Measurements from ENCODE around the gene PKP4. TPM values are rescaled to one million over a fixed set of nuclear protein-coding genes. Genes with fewer than 3 reads are reported as not detected.

The PKP4 gene
- total and polyA plus RNA-seq, 9 of the 15 experiments (the other 6 are each of a cell fraction or from before 2014, with no cell fraction given) = 24.6 to 99.1 (median 74.0) TPM

DNA sequence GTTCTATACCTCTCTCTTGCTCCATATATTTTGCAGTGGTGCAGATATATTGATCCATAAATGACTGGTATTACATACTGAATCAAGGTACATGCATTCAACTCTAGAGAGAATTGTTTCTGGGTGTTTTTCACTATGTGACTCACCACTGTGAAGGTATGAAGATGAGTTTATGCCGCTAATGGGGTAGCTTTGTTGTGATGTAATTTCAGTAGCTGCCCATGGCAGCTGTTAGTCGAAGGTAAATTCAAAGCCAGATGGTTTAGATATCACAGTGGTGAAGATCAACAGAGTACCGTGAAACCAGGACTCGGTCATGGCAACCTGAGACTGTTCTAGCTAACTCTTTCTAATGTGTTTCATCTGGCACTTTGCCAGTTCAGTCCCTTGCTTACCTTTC is 50.4 kb downstream of the PKP4 start (continued):
- TF ChIP-seq SREBF2 (CRISPR knock-in tag; IDR thresholded peaks at IDR 0.05) = no peak
- no peak for TF ChIP-seq E2F5 (CRISPR knock-in tag; IDR thresholded peaks at IDR 0.05)

- Histone ChIP-seq H3K9ac (ENCODE audit: insufficient read depth in 1 of 2, low read depth in 2 of 2, low read length in 2 of 2) (no peak overlapping the region), H2AFZ (ENCODE audit: low read depth, low read length) (no peak overlapping the region), H3K36me3 (ENCODE audit: control insufficient read depth, insufficient read depth, low read length) (peaks cover 7% of the 10 kb centered on the region; the same call in 1 of the 3 replicates), H3K4me3 (no peak overlapping the region), H3K79me2 (ENCODE audit: control insufficient read depth, insufficient read depth, low read length) (peaks cover 91% of the 10 kb centered on the region), H3K4me1 (replicated peaks in 1 of 2; ENCODE audit: control insufficient read depth in 2 of 2, insufficient read depth in 2 of 2, low read length in 2 of 2) (peaks cover 10 to 33% of the 10 kb centered on the region in 2 experiments), H3K27ac (ENCODE audit: extremely low read depth, low read depth, low read length) (no peak overlapping the region), H3K9me1 (ENCODE audit: control insufficient read depth, insufficient read depth, low read length) (peaks cover 7% of the 10 kb centered on the region), H3K4me2 (ENCODE audit: insufficient read depth, low read length) (no peak overlapping the region), H4K20me1 (replicated peaks; ENCODE audit: control insufficient read depth, insufficient read depth, low read length) (peaks cover 12% of the 10 kb centered on the region), H3K27me3 (ENCODE audit: control insufficient read depth in 2 of 2, insufficient read depth in 2 of 2, low read length in 2 of 2) (no peaks in the 10 kb centered on the region), H3K9me3 (replicated peaks; ENCODE audit: control insufficient read depth, insufficient read depth, low read depth, low read length) (no peaks in the 10 kb centered on the region)
- TF ChIP-seq HDGF (IDR thresholded peaks at IDR 0.05) (no peak), ZNF707 (CRISPR knock-in tag; conservative IDR thresholded peaks at IDR 0.05) (no peak), ADNP (tag; IDR thresholded peaks at IDR 0.05) (no peak), PCBP2 (IDR thresholded peaks at IDR 0.05; ENCODE audit: low read depth, low read length, poor library complexity, severe bottlenecking) (no peak), ZNF696 (CRISPR knock-in tag; conservative IDR thresholded peaks at IDR 0.05) (no peak), SRSF9 (IDR thresholded peaks at IDR 0.05; ENCODE audit: borderline replicate concordance, low read depth, low read length) (no peak)
- TF ChIP-seq, protein P1, sequence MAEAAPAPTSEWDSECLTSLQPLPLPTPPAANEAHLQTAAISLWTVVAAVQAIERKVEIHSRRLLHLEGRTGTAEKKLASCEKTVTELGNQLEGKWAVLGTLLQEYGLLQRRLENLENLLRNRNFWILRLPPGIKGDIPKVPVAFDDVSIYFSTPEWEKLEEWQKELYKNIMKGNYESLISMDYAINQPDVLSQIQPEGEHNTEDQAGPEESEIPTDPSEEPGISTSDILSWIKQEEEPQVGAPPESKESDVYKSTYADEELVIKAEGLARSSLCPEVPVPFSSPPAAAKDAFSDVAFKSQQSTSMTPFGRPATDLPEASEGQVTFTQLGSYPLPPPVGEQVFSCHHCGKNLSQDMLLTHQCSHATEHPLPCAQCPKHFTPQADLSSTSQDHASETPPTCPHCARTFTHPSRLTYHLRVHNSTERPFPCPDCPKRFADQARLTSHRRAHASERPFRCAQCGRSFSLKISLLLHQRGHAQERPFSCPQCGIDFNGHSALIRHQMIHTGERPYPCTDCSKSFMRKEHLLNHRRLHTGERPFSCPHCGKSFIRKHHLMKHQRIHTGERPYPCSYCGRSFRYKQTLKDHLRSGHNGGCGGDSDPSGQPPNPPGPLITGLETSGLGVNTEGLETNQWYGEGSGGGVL (CRISPR knock-in tag; IDR thresholded peaks at IDR 0.05) = no peak
- WGBS (ENCODE audit: insufficient coverage, low coverage, missing lambda C conversion rate) = 74% methylated on average over 2 of the region's 2 CpGs
- FAIRE-seq (no peak), ATAC-seq (no peak), DNase-seq (ENCODE audit: extremely low read depth in 1 of 4, low spot score in 3 of 4) (no peak)
- BruUV-seq (replicated peaks) = no TSS peak
- POLR2A ChIA-PET = no interaction called here
- CTCF ChIA-PET (ENCODE audit: low intra/inter-chr PET ratio) = no interaction called here
- intact Hi-C loops (cut with micrococcal nuclease) (no loop called here), in situ Hi-C loops (cut with MboI) (no loop called here)
Observed at GRCh38 chr2:158507679-158508078, 50.9 kb downstream of the PKP4 start.
